ENCODE measurements around the gene C13orf46. TPM values are rescaled to one million over a fixed set of nuclear protein-coding genes. Genes with fewer than 3 reads are reported as not detected.

C13orf46 gene
- total RNA-seq, 1 experiment from 2014 or later = 0.07 TPM

DNA sequence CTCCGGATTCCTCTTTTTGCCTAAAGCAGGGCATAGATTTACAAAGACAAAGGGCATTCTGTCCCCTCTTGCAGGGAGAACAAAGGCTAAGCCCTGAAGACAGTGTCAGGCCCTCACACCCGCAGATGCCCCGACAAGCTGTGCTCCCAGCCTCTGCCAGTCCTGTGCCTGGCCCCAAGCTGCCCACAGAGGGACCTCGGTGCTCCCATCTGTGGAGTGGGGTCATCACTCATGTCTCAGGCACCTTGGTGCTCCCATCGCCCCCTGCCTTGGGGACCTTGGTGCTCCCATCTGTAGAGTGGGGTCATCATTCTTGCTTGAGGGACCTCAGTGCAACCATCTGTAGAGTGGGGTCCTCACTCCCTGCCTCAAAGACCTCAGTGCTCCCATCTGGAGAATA is 24.3 kb downstream of the C13orf46 start:
- ChIA-PET CTCF (no interaction called here), POLR2A (ENCODE audit: unreplicated experiment) (no interaction called here)
- no TSS peak for BruUV-seq (replicated peaks)
- intact Hi-C loops (cut with micrococcal nuclease) = loop anchor here (5.0 kb wide), 1 partner anchor 112 kb away; no protein-coding TSS in a partner anchor
- ATAC-seq = no peak
- Histone ChIP-seq H4K20me1 (ENCODE audit: low read length) (no peaks in the 10 kb centered on the region), H3F3A (ENCODE audit: low read length, unreplicated experiment) (no peaks in the 10 kb centered on the region), H3K4me2 (ENCODE audit: low read length) (no peak overlapping the region), H3K4me1 (ENCODE audit: insufficient read depth, low read length) (no peaks in the 10 kb centered on the region), H3K9me2 (replicated peaks; ENCODE audit: low read length) (no peaks in the 10 kb centered on the region), H3K4me3 (ENCODE audit: low read length) (no peak overlapping the region), H3K79me2 (ENCODE audit: low read length) (no peaks in the 10 kb centered on the region), H3K27ac (ENCODE audit: low read length) (no peak overlapping the region), H3K9me3 (ENCODE audit: low read length) (no peaks in the 10 kb centered on the region), H3K9ac (ENCODE audit: low read length) (no peak overlapping the region), H3K27me3 (ENCODE audit: low read length) (no peaks in the 10 kb centered on the region), H2AFZ (ENCODE audit: low read length) (no peak overlapping the region), H3K36me3 (ENCODE audit: low read depth, low read length) (no peaks in the 10 kb centered on the region)
- TF ChIP-seq, protein P1, sequence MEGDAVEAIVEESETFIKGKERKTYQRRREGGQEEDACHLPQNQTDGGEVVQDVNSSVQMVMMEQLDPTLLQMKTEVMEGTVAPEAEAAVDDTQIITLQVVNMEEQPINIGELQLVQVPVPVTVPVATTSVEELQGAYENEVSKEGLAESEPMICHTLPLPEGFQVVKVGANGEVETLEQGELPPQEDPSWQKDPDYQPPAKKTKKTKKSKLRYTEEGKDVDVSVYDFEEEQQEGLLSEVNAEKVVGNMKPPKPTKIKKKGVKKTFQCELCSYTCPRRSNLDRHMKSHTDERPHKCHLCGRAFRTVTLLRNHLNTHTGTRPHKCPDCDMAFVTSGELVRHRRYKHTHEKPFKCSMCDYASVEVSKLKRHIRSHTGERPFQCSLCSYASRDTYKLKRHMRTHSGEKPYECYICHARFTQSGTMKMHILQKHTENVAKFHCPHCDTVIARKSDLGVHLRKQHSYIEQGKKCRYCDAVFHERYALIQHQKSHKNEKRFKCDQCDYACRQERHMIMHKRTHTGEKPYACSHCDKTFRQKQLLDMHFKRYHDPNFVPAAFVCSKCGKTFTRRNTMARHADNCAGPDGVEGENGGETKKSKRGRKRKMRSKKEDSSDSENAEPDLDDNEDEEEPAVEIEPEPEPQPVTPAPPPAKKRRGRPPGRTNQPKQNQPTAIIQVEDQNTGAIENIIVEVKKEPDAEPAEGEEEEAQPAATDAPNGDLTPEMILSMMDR (conservative IDR thresholded peaks at IDR 0.05; ENCODE audit: low read depth, low read length) = no peak
- no peak for TF ChIP-seq EZH2phosphoT487 (IDR thresholded peaks at IDR 0.05; ENCODE audit: borderline replicate concordance, low read length)
- no peak for TF ChIP-seq EZH2 (IDR thresholded peaks at IDR 0.05; ENCODE audit: low read length, unreplicated experiment)
- DNase-seq = no peak

GRCh38 chr13:113948034-113948742 is 25.7 kb downstream of the C13orf46 start:
- H3K9ac ChIP-seq (ENCODE audit: low read length) = no peak overlapping the region
- H3K79me2 ChIP-seq (ENCODE audit: low read length) = no peaks in the 10 kb centered on the region
- H3F3A ChIP-seq (ENCODE audit: low read length, unreplicated experiment) = no peaks in the 10 kb centered on the region
- H4K20me1 ChIP-seq (ENCODE audit: low read length) = no peaks in the 10 kb centered on the region
- TF ChIP-seq EZH2phosphoT487 (IDR thresholded peaks at IDR 0.05; ENCODE audit: borderline replicate concordance, low read length) = no peak
- TF ChIP-seq, protein P1 (conservative IDR thresholded peaks at IDR 0.05; ENCODE audit: low read depth, low read length) = no peak
- TF ChIP-seq EZH2 (IDR thresholded peaks at IDR 0.05; ENCODE audit: low read length, unreplicated experiment) = no peak
- BruUV-seq (replicated peaks) = no TSS peak
- no peaks in the 10 kb centered on the region for H3K9me2 ChIP-seq (replicated peaks; ENCODE audit: low read length)
- H3K36me3 ChIP-seq (ENCODE audit: low read depth, low read length) = no peaks in the 10 kb centered on the region
- no peak overlapping the region for H2AFZ ChIP-seq (ENCODE audit: low read length)
- H3K9me3 ChIP-seq (ENCODE audit: low read length) = no peaks in the 10 kb centered on the region
- ChIA-PET CTCF (no interaction called here), POLR2A (ENCODE audit: unreplicated experiment) (no interaction called here)
- no peak overlapping the region for H3K4me3 ChIP-seq (ENCODE audit: low read length)
- H3K27me3 ChIP-seq (ENCODE audit: low read length) = no peaks in the 10 kb centered on the region
- intact Hi-C loops (cut with micrococcal nuclease) = loop anchor here (5.0 kb wide), 1 partner anchor 111 kb away; no protein-coding TSS in a partner anchor
- ATAC-seq (no peak), DNase-seq (no peak)
- H3K27ac ChIP-seq (ENCODE audit: low read length) = no peak overlapping the region
- H3K4me1 ChIP-seq (ENCODE audit: insufficient read depth, low read length) = no peaks in the 10 kb centered on the region
- no peak overlapping the region for H3K4me2 ChIP-seq (ENCODE audit: low read length)
